Measurements from ENCODE around the gene ITPR2. TPM values are rescaled to one million over a fixed set of nuclear protein-coding genes. Genes with fewer than 3 reads are reported as not detected.

The ITPR2 gene
- total and polyA plus RNA-seq, 4 donors: 11.7 to 93.3 (median 35.4) TPM

DNA sequence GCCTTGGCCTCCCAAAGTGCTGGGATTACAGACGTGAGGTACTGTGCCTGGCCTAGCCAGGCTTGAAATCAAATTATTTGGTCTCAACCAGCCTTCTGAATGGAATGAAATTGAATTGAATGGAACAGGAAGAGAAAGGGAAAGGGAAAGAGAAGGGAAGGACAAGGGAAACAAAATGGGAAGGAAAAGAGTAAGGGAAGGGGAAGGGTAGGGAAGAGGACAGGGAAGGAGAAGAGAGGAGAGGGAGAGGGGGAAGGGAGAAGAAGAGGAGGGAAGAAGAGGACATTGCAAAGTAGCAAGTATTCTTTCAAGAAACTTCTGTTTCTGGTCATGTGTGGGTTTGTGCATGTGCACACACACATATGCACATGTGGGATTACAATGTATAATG is 97.8 kb downstream of the ITPR2 start:
- peaks cover 0 to 2% (median 0%) of the 10 kb centered on the region in 4 donors for H3K9me3 ChIP-seq (ENCODE audit: control insufficient read depth in 4 of 4, low read length in 3 of 4)
- no peak overlapping the region for H3K4me3 ChIP-seq (ENCODE audit: low read depth in 1 of 3, low read length in 3 of 3)
- peaks cover 16 to 68% (median 50%) of the 10 kb centered on the region in 4 donors for H3K4me1 ChIP-seq (ENCODE audit: control insufficient read depth in 4 of 4, insufficient read depth in 4 of 4, low read length in 3 of 4)
- H3K9ac ChIP-seq (ENCODE audit: low read depth in 1 of 2, low read length in 2 of 2): no peak overlapping the region
- H3K36me3 ChIP-seq (ENCODE audit: control insufficient read depth in 4 of 4, insufficient read depth in 3 of 4, low read depth in 1 of 4, low read length in 3 of 4): no peaks in the 10 kb centered on the region
- H3K27me3 ChIP-seq (ENCODE audit: control insufficient read depth in 4 of 4, insufficient read depth in 4 of 4, low read length in 3 of 4): no peaks in the 10 kb centered on the region
- no peak for DNase-seq (ENCODE audit: low spot score)
- TF ChIP-seq FOXA1 (IDR thresholded peaks at IDR 0.05) (no peak), RXRA (IDR thresholded peaks at IDR 0.05) (no peak), FOXA2 (IDR thresholded peaks at IDR 0.05) (no peak), YY1 (IDR thresholded peaks at IDR 0.05) (no peak), EGR1 (IDR thresholded peaks at IDR 0.05; ENCODE audit: low read depth in 2 of 2) (no peak), HNF4A (conservative IDR thresholded peaks at IDR 0.05) (no peak), JUND (IDR thresholded peaks at IDR 0.05) (no peak)
- TF ChIP-seq, protein P1, sequence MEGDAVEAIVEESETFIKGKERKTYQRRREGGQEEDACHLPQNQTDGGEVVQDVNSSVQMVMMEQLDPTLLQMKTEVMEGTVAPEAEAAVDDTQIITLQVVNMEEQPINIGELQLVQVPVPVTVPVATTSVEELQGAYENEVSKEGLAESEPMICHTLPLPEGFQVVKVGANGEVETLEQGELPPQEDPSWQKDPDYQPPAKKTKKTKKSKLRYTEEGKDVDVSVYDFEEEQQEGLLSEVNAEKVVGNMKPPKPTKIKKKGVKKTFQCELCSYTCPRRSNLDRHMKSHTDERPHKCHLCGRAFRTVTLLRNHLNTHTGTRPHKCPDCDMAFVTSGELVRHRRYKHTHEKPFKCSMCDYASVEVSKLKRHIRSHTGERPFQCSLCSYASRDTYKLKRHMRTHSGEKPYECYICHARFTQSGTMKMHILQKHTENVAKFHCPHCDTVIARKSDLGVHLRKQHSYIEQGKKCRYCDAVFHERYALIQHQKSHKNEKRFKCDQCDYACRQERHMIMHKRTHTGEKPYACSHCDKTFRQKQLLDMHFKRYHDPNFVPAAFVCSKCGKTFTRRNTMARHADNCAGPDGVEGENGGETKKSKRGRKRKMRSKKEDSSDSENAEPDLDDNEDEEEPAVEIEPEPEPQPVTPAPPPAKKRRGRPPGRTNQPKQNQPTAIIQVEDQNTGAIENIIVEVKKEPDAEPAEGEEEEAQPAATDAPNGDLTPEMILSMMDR (IDR thresholded peaks at IDR 0.05; ENCODE audit: low read depth, low read length, missing input control): no peak
- WGBS: 20% methylated on average over 1 of the region's 1 CpG
- H3K27ac ChIP-seq (ENCODE audit: low read depth in 1 of 2, low read length in 2 of 2): no peak overlapping the region

DNA sequence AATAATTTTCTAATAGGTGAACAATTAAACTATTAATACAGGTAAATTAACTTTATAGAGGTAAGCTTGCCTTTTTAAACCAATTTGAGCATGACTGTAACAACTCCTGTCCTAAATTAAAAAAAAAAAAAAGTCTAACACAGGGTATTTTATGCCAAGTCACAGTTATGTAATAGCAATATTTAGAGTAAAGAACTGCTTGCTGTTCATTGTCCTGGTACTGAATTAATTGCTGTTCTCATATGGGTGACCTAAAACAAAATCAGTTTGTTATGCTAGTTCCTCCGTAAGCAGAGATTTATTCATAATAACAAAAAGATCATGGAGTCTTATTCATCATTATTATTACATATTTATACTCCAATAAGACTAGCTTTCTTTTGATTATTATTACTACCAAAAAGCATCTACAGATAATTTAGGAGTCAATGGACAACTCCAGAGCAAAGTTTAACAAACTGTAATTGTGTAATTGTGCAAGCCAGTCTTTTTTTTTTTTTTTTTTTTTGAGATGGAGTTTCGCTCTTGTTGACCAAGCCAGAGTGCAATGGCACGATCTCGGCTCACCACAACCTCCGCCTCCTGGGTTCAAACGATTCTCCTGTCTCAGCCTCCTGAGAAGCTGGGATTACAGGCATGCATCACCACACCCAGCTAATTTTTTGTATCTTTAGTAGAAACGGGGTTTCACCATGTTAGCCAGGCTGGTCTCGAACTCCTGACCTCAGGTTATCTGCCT is 98.3 kb downstream of the ITPR2 start:
- H3K27me3 ChIP-seq (ENCODE audit: control insufficient read depth in 4 of 4, insufficient read depth in 4 of 4, low read length in 3 of 4): no peaks in the 10 kb centered on the region
- TF ChIP-seq SP1 (IDR thresholded peaks at IDR 0.05) (peak; percentile 27), FOXA2 (IDR thresholded peaks at IDR 0.05) (peak; percentile 50), EGR1 (IDR thresholded peaks at IDR 0.05; ENCODE audit: low read depth in 2 of 2) (no peak), JUND (IDR thresholded peaks at IDR 0.05) (peak in 1 of 2 donors; percentile 40), RAD21 (IDR thresholded peaks at IDR 0.05) (peak in 1 of 2 donors; percentile 6), YY1 (IDR thresholded peaks at IDR 0.05) (peak; percentile 56), NR2F2 (IDR thresholded peaks at IDR 0.05) (no peak), RXRA (IDR thresholded peaks at IDR 0.05) (peak; percentile 60 to 82), TAF1 (conservative IDR thresholded peaks at IDR 0.05) (no peak), FOXA1 (IDR thresholded peaks at IDR 0.05) (no peak), HNF4G (IDR thresholded peaks at IDR 0.05) (peak; percentile 14), HNF4A (conservative IDR thresholded peaks at IDR 0.05) (peak; percentile 64 to 75), GABPA (IDR thresholded peaks at IDR 0.05 in 1 of 2, conservative IDR thresholded peaks at IDR 0.05 in 1 of 2) (no peak)
- TF ChIP-seq, protein P1 (IDR thresholded peaks at IDR 0.05; ENCODE audit: low read depth, low read length, missing input control): no peak
- TF ChIP-seq, protein P2, sequence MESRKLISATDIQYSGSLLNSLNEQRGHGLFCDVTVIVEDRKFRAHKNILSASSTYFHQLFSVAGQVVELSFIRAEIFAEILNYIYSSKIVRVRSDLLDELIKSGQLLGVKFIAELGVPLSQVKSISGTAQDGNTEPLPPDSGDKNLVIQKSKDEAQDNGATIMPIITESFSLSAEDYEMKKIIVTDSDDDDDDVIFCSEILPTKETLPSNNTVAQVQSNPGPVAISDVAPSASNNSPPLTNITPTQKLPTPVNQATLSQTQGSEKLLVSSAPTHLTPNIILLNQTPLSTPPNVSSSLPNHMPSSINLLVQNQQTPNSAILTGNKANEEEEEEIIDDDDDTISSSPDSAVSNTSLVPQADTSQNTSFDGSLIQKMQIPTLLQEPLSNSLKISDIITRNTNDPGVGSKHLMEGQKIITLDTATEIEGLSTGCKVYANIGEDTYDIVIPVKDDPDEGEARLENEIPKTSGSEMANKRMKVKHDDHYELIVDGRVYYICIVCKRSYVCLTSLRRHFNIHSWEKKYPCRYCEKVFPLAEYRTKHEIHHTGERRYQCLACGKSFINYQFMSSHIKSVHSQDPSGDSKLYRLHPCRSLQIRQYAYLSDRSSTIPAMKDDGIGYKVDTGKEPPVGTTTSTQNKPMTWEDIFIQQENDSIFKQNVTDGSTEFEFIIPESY (IDR thresholded peaks at IDR 0.05): no peak
- TF ChIP-seq, protein P3, sequence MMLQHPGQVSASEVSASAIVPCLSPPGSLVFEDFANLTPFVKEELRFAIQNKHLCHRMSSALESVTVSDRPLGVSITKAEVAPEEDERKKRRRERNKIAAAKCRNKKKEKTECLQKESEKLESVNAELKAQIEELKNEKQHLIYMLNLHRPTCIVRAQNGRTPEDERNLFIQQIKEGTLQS (IDR thresholded peaks at IDR 0.05): no peak
- TF ChIP-seq, protein P4, sequence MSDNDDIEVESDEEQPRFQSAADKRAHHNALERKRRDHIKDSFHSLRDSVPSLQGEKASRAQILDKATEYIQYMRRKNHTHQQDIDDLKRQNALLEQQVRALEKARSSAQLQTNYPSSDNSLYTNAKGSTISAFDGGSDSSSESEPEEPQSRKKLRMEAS (IDR thresholded peaks at IDR 0.05): no peak
- TF ChIP-seq, protein P5, sequence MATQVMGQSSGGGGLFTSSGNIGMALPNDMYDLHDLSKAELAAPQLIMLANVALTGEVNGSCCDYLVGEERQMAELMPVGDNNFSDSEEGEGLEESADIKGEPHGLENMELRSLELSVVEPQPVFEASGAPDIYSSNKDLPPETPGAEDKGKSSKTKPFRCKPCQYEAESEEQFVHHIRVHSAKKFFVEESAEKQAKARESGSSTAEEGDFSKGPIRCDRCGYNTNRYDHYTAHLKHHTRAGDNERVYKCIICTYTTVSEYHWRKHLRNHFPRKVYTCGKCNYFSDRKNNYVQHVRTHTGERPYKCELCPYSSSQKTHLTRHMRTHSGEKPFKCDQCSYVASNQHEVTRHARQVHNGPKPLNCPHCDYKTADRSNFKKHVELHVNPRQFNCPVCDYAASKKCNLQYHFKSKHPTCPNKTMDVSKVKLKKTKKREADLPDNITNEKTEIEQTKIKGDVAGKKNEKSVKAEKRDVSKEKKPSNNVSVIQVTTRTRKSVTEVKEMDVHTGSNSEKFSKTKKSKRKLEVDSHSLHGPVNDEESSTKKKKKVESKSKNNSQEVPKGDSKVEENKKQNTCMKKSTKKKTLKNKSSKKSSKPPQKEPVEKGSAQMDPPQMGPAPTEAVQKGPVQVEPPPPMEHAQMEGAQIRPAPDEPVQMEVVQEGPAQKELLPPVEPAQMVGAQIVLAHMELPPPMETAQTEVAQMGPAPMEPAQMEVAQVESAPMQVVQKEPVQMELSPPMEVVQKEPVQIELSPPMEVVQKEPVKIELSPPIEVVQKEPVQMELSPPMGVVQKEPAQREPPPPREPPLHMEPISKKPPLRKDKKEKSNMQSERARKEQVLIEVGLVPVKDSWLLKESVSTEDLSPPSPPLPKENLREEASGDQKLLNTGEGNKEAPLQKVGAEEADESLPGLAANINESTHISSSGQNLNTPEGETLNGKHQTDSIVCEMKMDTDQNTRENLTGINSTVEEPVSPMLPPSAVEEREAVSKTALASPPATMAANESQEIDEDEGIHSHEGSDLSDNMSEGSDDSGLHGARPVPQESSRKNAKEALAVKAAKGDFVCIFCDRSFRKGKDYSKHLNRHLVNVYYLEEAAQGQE (IDR thresholded peaks at IDR 0.05): peak; percentile 96
- no peaks in the 10 kb centered on the region for H3K36me3 ChIP-seq (ENCODE audit: control insufficient read depth in 4 of 4, insufficient read depth in 3 of 4, low read depth in 1 of 4, low read length in 3 of 4)
- no peak for DNase-seq (ENCODE audit: low spot score)
- peaks cover 16 to 68% (median 50%) of the 10 kb centered on the region in 4 donors for H3K4me1 ChIP-seq (ENCODE audit: control insufficient read depth in 4 of 4, insufficient read depth in 4 of 4, low read length in 3 of 4)
- no peak overlapping the region for H3K9ac ChIP-seq (ENCODE audit: low read depth in 1 of 2, low read length in 2 of 2)
- peak overlapping the region in 1 of 2 donors; percentile 31 for H3K27ac ChIP-seq (ENCODE audit: low read depth in 1 of 2, low read length in 2 of 2)
- peaks cover 0 to 2% (median 0%) of the 10 kb centered on the region in 4 donors for H3K9me3 ChIP-seq (ENCODE audit: control insufficient read depth in 4 of 4, low read length in 3 of 4)
- 43% methylated on average over 8 of the region's 8 CpGs for WGBS
- H3K4me3 ChIP-seq (ENCODE audit: low read depth in 1 of 3, low read length in 3 of 3): no peak overlapping the region
